ENCODE measurements around the gene RGS7.

DNA sequence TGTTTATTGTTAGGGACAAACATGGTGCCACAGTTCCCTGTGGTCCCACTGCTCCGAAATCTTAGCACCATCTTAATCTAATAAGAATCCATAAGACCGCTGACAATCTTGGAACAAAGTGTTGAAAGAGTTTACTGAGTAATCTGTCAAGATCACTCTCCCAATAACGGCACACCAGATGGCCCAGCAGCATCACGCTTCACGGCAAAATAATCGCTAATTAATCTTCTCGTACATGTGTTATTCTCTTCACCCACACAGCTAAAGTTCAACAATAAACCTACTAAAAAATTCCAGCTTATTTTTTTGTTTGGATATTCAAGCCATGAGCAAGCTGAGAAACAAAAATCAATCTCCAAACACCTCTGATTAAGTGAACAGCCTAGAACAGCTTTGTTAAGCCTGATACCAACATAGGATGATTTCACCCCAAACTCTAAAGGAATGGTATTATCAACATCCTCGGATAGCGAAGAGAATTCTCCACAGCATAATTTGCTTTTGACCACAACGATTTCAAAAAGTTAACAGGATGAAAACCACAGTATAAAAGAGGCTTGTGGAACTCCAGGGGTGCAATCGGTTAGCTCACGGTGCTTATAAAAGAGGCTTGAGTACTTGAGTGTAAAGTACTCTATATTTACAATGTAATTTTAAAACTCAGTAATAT is 415.2 kb downstream of the RGS7 start:
- TF ChIP-seq FOXS1 (CRISPR knock-in tag; IDR thresholded peaks at IDR 0.05): no peak
- TF ChIP-seq SREBF2 (IDR thresholded peaks at IDR 0.05): no peak
